ENCODE results near the gene MAGEA11.
"Not testable (repeated sequence)": the region's sequence is repeated elsewhere in the genome, so short reads cannot be mapped to it uniquely, and the experiment has no call there.

Gene MAGEA11, protein sequence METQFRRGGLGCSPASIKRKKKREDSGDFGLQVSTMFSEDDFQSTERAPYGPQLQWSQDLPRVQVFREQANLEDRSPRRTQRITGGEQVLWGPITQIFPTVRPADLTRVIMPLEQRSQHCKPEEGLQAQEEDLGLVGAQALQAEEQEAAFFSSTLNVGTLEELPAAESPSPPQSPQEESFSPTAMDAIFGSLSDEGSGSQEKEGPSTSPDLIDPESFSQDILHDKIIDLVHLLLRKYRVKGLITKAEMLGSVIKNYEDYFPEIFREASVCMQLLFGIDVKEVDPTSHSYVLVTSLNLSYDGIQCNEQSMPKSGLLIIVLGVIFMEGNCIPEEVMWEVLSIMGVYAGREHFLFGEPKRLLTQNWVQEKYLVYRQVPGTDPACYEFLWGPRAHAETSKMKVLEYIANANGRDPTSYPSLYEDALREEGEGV

DNA sequence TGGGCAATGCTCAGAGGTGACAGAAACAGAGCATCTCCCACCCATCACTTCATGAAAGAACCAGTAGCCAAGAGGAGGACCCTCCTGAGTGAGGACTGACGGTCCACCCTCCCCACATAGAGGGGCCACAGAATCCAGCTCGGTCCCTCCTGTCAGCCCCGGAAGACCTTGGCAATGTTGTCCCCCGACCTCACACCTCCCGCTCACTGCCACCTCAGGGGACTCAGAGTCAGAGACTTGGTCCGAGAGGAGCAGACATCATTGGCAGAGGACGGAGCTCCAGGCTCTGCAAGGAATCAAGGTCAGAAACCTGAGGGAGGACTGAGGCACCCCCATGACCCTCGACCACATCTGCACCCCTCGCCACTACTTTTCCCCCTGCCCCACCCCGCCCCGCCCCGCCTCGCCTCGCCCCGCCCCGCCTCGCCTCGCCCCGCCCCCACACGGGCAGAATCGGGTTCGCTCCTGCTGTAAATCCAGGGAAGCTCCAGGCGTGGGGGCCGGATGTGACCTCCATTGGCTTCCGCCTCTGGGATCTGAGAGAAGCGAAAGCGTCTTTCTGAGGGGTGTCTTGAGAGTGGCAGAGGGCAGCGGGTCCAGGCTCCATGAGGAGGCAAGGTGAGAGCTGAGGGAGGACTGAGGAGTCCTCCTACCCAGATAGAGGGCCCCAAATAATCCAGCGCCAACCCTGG lies at the start of gene MAGEA11:
Gene MAGEA11 (plus strand): TSS at position 516 of the 692 bp plus-strand sequence. CDS start 1,100 bp downstream, outside the sequence.
- DNase-seq, result no peak

GRCh38 chrX:149675088-149675487 lies 36.8 kb upstream of the MAGEA11 start:
- DNase-seq, result not testable (repeated sequence)

DNA sequence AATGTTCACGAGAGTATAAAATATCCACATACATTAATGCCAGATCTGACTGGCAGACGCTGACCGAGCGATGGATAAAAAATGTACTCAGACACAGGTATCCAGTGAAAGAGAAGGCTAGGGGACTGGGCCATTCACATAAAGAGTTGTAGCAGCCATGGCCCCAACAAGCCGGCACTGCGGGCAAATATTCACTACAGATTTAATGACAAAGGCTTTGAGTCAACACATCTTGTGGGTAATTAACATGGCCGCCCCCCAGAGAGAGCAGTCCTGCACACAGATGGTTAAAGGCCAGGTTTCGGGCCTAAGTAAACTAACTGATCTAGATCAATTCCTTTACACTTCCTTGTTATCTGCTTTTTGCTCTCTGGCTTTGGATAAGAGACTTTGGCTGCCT lies 36.3 kb upstream of the MAGEA11 start:
- not testable (repeated sequence) for DNase-seq

DNA sequence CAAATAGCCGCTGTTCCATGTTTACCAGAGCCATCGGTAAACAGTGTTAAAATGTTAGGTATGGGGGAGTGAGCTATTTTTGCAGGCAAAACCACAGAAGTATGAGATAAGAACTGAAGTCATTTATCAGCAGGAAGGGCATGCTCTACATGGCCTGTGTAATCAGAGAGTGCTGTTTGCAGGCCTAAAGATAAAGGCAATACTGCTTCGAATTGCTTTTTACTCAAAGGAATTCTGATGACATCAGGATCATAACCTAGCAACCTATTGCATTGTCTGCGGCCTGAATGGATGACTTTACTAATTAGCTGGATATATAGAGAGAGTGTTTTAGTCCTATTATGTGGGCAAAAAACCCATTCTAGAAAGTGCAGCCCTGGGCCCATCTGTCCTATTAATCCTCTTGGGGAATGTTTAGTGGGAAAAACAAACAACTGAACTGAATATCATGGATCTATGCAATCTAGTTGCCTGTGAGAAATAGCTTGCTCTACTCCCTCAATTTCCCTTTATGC lies 32.6 kb upstream of the MAGEA11 start:
- not testable (repeated sequence) for DNase-seq

DNA sequence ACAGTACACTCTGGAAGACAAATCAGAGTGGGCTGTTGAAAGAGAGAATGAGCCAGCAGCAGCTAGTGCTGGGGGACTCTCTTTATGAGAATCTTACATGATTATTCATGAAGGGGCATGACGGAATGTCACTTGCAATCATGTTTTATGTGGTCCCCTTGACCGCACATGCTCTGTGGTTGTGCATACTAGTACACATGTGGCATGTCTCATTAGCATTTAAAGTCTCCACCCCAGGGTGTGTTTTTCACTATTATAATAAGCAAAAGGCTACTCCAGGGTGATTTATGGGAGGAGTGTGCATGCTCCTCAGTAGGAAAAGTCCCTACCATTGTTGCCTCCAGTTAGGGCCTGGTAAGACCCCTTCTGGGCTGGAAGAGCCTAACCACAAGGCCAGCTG lies 30.7 kb upstream of the MAGEA11 start:
- no peak for DNase-seq

- DNase-seq, result no peak
Observed at GRCh38 chrX:149682031-149682430, 29.8 kb upstream of the MAGEA11 start.

GRCh38 chrX:149682956-149683947 lies 28.6 kb upstream of the MAGEA11 start:
- no peak for DNase-seq

DNA sequence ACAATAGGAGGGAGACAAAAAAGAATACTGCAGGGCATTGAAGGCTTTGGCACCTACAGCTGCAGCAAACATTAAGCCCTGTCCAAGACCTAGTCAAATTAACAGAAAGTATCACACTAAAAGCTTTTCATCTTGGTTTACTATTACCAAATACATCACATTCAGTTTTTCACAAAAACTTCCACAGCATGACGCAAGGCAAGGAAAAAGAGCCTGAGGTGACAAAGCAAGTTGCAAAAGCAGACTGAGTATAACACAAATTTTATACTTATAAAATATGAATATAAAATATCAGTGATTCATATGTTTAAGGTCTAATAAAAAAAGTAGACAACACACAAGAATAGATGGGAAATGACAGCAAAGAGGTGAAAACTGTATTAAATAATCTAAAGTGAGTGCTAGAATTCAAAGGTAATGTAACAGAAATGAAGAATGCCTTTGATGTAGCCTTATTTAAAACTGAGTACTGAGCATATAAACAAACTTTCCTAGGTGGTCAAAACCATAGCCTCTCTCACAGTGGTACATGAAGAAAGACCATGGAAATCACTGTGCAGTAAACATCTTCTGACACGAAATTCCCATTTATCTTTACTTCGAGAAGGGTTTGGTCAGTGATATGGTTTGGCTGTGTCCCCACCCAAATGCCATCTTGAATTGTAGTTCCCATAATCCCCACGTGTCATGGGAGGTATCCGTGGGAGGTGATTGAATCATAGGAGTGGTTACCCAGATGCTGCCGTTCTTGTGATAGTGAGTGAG lies 27.7 kb upstream of the MAGEA11 start:
- DNase-seq, result no peak

DNA sequence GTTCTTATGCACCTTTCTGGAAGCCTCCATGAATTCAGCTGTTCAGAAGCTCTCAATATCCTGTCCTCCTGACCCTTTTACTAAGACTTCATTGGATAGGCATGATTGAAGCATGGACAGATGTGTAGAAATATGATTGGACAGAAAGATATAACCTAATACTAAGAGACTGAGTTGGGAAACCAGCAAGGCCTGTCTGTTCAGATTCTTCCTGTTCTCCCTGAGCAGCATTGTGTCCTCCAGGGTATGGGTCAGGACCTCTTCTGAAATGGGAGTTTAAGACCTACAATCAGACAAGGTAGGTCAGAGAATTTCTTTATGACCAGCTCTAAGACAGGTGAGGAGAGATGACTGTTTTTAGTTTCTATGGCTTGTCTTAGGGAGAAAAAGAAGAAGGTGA lies 23.9 kb upstream of the MAGEA11 start:
- DNase-seq, result no peak

GRCh38 chrX:149688552-149688951 lies 23.3 kb upstream of the MAGEA11 start:
- DNase-seq, result no peak

DNA sequence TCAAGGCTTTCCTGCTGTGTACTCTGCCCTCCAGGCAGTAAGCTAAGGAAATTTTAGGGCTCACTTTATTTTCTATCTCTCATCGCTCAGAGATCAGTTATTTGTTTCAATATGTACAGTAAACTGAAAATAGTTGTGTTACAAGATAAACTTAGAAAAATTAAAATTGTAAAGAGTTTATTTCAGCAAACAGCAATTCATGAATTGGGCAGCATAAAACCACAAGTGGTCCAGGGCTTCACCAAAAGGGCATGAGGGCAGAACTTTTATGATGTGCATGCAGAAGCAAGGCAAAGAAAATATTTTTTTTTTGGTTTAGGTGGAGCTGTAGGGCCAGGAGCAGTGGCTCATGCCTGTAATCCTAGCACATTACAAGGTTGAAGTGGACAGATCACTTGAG lies 20.1 kb upstream of the MAGEA11 start:
- no peak for DNase-seq

GRCh38 chrX:149692686-149693272 lies 19.1 kb upstream of the MAGEA11 start:
- DNase-seq, result not testable (repeated sequence)

- DNase-seq, result no peak
Observed at GRCh38 chrX:149699761-149700160, 12.1 kb upstream of the MAGEA11 start.

DNA sequence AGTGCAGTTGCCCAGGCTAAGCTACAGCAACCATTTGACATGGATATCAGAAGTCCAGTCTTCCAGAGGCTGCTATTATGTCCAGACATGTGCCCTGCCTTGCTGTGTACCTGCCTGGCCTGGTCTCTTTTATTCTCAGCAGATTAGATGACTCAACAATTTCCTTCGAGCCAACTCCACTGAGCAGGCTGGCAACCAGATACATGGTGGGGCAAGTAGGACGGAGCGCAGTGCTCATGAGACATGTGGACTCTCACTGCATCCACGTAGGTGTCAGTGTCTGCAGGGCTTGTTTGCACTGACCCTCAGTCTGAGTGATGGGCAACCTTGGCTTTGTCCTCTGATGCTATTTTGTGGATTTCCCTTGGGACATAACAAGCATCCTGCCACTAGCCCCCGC lies 7.2 kb upstream of the MAGEA11 start:
- DNase-seq, result no peak

DNA sequence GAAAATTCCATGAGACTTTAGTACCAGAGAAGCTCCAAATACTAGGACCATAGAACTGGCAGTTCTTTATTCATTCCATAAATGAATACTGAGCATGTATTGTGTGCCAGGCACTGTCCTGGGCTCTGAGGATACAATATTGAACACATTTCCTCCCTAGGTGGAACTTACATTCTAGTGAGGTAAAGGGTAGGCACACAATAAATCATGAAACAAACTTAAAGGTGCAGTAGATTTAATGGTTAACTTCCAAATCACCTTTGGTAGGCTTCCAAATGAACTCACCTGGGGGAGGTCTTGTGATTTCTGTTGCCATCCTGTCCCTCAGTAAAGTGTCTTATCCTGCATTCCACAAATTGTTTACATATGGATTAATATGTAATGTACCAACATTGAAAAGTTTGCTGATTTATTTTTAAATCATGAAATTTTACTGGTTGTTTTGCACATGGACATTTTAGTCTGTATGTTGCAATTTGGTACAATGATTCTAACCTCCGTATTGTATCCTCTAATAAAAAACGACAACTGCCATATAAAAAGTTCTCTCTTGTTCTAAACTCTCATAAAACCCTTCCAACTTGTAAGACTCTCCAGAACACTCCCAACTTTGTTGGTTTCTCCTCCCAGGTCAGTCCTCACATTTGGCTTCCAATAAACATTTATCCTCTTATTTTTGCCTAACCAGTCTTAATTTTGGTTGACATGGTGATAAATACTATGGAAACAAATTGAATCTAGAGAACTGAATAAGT lies 4.5 kb upstream of the MAGEA11 start:
- no peak for DNase-seq

DNA sequence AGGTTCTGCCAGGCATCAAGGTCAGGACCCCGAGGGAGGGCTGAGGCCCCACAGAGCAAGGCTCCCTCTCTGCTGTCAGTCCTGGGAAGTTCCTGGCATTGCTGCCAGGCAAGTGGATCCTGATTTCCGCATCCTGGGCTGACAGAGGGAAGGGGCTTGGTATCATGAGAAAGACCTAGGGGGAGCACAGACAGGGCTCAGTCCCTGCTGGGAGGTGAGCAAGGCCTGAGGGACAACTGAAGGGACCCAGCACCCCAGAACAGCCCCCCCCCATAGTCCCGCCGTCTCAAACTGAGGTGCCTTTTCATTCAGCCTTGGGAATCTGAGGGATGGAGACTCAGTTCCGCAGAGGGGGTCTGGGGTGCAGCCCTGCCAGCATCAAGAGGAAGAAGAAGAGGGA lies 971 bp downstream of the MAGEA11 start:
- DNase-seq, result no peak

DNA sequence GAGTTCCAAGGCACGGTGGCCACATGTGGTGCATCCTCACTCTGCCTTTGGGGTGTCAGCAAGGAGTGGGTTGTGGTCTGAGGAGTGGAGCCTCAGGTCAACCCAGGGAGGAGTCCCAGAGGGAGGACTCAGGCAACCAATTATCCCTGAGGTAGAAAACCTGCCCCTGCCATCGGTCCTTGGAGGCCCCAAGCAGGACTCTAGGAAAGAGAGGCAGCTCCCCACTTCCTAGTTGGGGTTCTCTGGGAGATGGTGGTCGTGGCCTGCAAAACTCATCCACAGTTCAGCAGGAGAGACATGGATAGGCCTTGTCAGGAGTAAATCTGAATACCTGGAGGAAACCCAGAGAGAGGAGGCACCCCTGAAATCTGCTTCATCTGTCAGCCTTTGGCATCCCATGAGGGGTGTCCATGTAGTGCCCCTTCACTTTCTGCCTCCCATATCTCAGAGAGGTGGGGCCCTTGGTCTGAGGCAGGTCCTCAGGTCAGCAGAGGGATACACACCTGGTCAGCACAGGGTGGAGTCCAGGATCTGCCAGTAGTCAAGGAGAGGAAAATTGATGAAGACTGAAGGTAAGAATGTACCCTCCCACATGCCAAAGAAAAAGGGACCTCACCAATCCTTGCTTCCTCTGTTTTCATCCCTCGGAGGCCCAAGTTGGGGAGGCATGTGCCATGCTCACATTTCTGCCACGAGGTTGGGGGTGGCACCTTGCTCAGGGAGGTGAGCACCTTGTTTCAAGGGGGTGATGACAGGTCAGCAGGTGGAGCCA lies 1.6 kb downstream of the MAGEA11 start:
- DNase-seq, result no peak

DNA sequence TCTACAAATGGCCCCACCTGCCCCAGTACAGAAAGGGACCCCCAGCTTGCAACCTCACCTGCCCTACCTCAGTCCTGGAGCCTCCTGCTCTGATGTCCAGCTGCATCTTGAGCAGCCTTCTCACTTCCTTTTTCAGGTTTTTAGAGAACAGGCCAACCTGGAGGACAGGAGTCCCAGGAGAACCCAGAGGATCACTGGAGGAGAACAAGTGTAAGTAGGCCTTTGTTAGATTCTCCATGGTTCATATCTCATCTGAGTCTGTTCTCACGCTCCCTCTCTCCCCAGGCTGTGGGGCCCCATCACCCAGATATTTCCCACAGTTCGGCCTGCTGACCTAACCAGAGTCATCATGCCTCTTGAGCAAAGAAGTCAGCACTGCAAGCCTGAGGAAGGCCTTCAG lies 3.6 kb downstream of the MAGEA11 start:
- DNase-seq, result no peak

DNA sequence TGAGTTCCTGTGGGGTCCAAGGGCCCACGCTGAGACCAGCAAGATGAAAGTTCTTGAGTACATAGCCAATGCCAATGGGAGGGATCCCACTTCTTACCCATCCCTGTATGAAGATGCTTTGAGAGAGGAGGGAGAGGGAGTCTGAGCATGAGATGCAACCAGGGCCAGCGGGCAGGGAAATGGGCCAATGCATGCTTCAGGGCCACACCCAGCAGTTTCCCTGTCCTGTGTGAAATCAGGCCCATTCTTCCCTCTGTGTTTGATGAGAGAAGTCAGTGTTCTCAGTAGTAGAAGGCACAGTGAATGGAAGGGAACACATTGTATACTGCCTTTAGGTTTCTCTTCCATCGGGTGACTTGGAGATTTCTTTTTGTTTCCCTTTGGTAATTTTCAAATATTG lies 4.8 kb downstream of the MAGEA11 start:
- DNase-seq, result no peak

DNA sequence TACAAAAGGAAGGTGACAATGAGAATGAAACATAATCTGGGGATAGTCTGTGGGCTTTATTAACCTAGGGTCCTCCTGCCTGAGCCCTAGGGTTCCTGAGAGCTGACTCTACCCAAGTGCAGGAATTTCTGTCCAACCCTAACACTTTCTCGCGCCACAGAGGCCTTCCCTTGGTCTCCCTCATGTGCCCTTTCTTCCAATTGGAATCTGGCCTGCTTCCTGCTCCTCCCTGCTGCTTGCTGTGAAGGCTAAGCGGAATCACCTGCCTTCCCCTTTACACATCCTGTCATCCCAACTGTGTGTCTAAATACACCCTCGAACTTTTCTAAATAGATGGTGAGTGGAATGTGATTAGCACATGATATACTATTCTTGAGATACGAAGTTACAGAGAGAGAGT lies 5.9 kb downstream of the MAGEA11 start:
- DNase-seq, result no peak

All from hematopoietic multipotent progenitor cell treated with erythropoietin and hydrocortisone succinate and interleukin-3 and kit ligand, for 8 days (in vitro differentiated cells).